GM12873 (cell line): ENCODE data around the gene GALNT14.

Experiments used
- CTCF ChIP-seq: IDR thresholded peaks from 2 replicates; pipeline ENCODE4 v1.5.1; 2012; ENCODE audit warnings: low read depth, mild to moderate bottlenecking, moderate library complexity, low read length, control low read depth; ENCODE audit not compliant: insufficient read depth; ENCODE audit errors: missing control alignments

Gene GALNT14

GRCh38 chr2:30933496-30933895 lies 204.7 kb downstream of the GALNT14 start:
- TF ChIP-seq CTCF, result no peak

GRCh38 chr2:30932870-30933269 lies 205.4 kb downstream of the GALNT14 start:
- no peak for TF ChIP-seq CTCF

GRCh38 chr2:30931841-30932407 lies 206.3 kb downstream of the GALNT14 start:
- no peak for TF ChIP-seq CTCF

GRCh38 chr2:30930716-30931115 lies 207.5 kb downstream of the GALNT14 start:
- no peak for TF ChIP-seq CTCF

- no peak for TF ChIP-seq CTCF
These were observed 210.7 kb downstream of the GALNT14 start for GRCh38 chr2:30927465-30928075.

- no peak for TF ChIP-seq CTCF
These were observed 211.6 kb downstream of the GALNT14 start for GRCh38 chr2:30926606-30927005.

GRCh38 chr2:30923623-30924022 lies 214.6 kb downstream of the GALNT14 start:
- TF ChIP-seq CTCF, result no peak
